ENCODE results near the gene DRD4.

DRD4 gene

GRCh38 chr11:610146-610801 lies 26.8 kb upstream of the DRD4 start:
- no peak for DNase-seq

- no peak for DNase-seq
Observed at GRCh38 chr11:611001-611996, 25.8 kb upstream of the DRD4 start.

- DNase-seq, result peak in 2 of 4 experiments; percentile 17 to 32
Observed at GRCh38 chr11:612201-612960, 24.7 kb upstream of the DRD4 start.

- DNase-seq, result no peak
Observed at GRCh38 chr11:612961-613300, 24.1 kb upstream of the DRD4 start.

- DNase-seq, result peak; percentile 57 to 88 (median 60)
Observed at GRCh38 chr11:613369-613968, 23.6 kb upstream of the DRD4 start.

- DNase-seq, result no peak
Observed at GRCh38 chr11:614021-614622, 22.9 kb upstream of the DRD4 start.

- DNase-seq, result no peak
Observed at GRCh38 chr11:614623-615503, 22.2 kb upstream of the DRD4 start.

GRCh38 chr11:615504-616319 lies 21.4 kb upstream of the DRD4 start, which contains the start of gene IRF7:
Gene IRF7 (minus strand): TSS chr11:615950. CDS start chr11:615364, 586 bp downstream.
- peak; percentile 98 to 99 (median 98) for DNase-seq

GRCh38 chr11:616320-617198 lies 20.5 kb upstream of the DRD4 start:
- DNase-seq, result peak in 2 of 4 experiments; percentile 26 to 46

GRCh38 chr11:617199-617911 lies 19.7 kb upstream of the DRD4 start:
- no peak for DNase-seq

GRCh38 chr11:617912-618682 lies 19.0 kb upstream of the DRD4 start:
- DNase-seq, result no peak

- no peak for DNase-seq
Observed at GRCh38 chr11:618856-619627, 18.0 kb upstream of the DRD4 start.

GRCh38 chr11:619628-620050 lies 17.4 kb upstream of the DRD4 start:
- DNase-seq, result no peak

- DNase-seq, result no peak
Observed at GRCh38 chr11:620201-620600, 16.9 kb upstream of the DRD4 start.

GRCh38 chr11:620935-621814 lies 15.9 kb upstream of the DRD4 start:
- DNase-seq, result no peak

GRCh38 chr11:621838-622237 lies 15.2 kb upstream of the DRD4 start:
- no peak for DNase-seq
